WTC11 (cell line): ENCODE results near the gene B4GAT1. TPM values are rescaled to one million over a fixed set of nuclear protein-coding genes. Genes with fewer than 3 reads are reported as not detected.

ENCODE experiments used
- ATAC-seq: fragments of 200-7000 bp; cut with Tn5 transposase; 2 replicates; pipeline ENCODE4 v1.10.0; 2021; ENCODE audit warnings: mild to moderate bottlenecking, moderate library complexity
- CTCF ChIA-PET: fragments of 300-600 bp; sonication (Branson Sonifier 250); formaldehyde crosslinking; loops from one replicate; lab custom pipeline; 2021; ENCODE audit warnings: antibody characterized with exemption; lab: Charles Lee
- POLR2A ChIA-PET: fragments of 350-600 bp; sonication (Branson Sonifier 250); formaldehyde crosslinking; loops from one replicate; lab custom pipeline; 2021; ENCODE audit warnings: antibody characterized with exemption; lab: Charles Lee
- DNase-seq: peaks from one replicate; pipeline ENCODE4 v3.0.0; 2021; ENCODE audit warnings: low spot score
- H3K27ac Mint-ChIP-seq: 2 replicates; pipeline ENCODE4 v1.8.0; 2021; ENCODE audit warnings: mixed read lengths
- H3K27me3 Mint-ChIP-seq: 2 replicates; pipeline ENCODE4 v1.8.0; 2021; ENCODE audit warnings: low read depth, mild to moderate bottlenecking, moderate library complexity, mixed read lengths
- H3K36me3 Mint-ChIP-seq: 2 replicates; pipeline ENCODE4 v1.8.0; 2021; ENCODE audit warnings: mixed read lengths
- H3K4me1 Mint-ChIP-seq: 2 replicates; pipeline ENCODE4 v1.8.0; 2022; ENCODE audit warnings: mixed read lengths
- H3K4me3 Mint-ChIP-seq: 2 replicates; pipeline ENCODE4 v1.8.0; 2021; ENCODE audit warnings: mild to moderate bottlenecking, moderate library complexity, mixed read lengths
- H3K9me3 Mint-ChIP-seq: 2 replicates; pipeline ENCODE4 v1.8.0; 2021; ENCODE audit warnings: mixed read lengths
- CREB1 ChIP-seq: sonication (generic); formaldehyde crosslinking; IDR thresholded peaks from 2 replicates; pipeline ENCODE4 v1.8.0; 2023; ENCODE audit warnings: mild to moderate bottlenecking, missing genetic modification reagents
- ELF4 ChIP-seq: sonication (generic); formaldehyde crosslinking; IDR thresholded peaks from 2 replicates; pipeline ENCODE4 v1.8.1; 2022; ENCODE audit warnings: low read depth, mild to moderate bottlenecking, moderate library complexity, missing genetic modification reagents
- ETV6 ChIP-seq: sonication (generic); formaldehyde crosslinking; IDR thresholded peaks from 2 replicates; pipeline ENCODE4 v1.8.1; 2022; ENCODE audit warnings: mild to moderate bottlenecking, missing genetic modification reagents
- HMGA2 ChIP-seq: fragments of 250-450 bp; sonication (Bioruptor Pico); IDR thresholded peaks from 2 replicates; pipeline ENCODE4 v1.4.0; 2021; ENCODE audit warnings: mild to moderate bottlenecking, moderate library complexity
- IRF1 ChIP-seq: sonication (generic); formaldehyde crosslinking; IDR thresholded peaks from 2 replicates; pipeline ENCODE4 v1.8.0; 2023; ENCODE audit warnings: missing genetic modification reagents
- PRRX2 ChIP-seq: fragments of 250-450 bp; sonication (Bioruptor Pico); IDR thresholded peaks from 2 replicates; pipeline ENCODE4 v1.8.0; 2021; ENCODE audit warnings: mild to moderate bottlenecking
- SOX15 ChIP-seq: fragments of 250-450 bp; sonication (Bioruptor Pico); IDR thresholded peaks from 2 replicates; pipeline ENCODE4 v1.9.0; 2021; ENCODE audit warnings: mild to moderate bottlenecking
- ZNF121 ChIP-seq: sonication (generic); formaldehyde crosslinking; IDR thresholded peaks from 2 replicates; pipeline ENCODE4 v1.8.0; 2023; ENCODE audit warnings: missing genetic modification reagents
- ZNF219 ChIP-seq: sonication (generic); formaldehyde crosslinking; IDR thresholded peaks from 2 replicates; pipeline ENCODE4 v1.8.0; 2023; ENCODE audit warnings: missing genetic modification reagents, mild to moderate bottlenecking, borderline replicate concordance
- ZNF425 ChIP-seq: fragments of 250-450 bp; sonication (Bioruptor Pico); conservative IDR thresholded peaks from 2 replicates; pipeline ENCODE4 v1.9.0; 2021; ENCODE audit warnings: mild to moderate bottlenecking
- ZNF532 ChIP-seq: fragments of 250-450 bp; sonication (Bioruptor Pico); IDR thresholded peaks from 2 replicates; pipeline ENCODE4 v1.9.0; 2021; ENCODE audit warnings: mild to moderate bottlenecking, borderline replicate concordance
- ZNF671 ChIP-seq: fragments of 250-450 bp; sonication (Bioruptor Pico); IDR thresholded peaks from 2 replicates; pipeline ENCODE4 v1.8.0; 2021; ENCODE audit warnings: mild to moderate bottlenecking
- total RNA-seq: library from RNA; stranded (reverse); gene quantifications from 3 replicates; pipeline ENCODE4 v1.2.3, GENCODE V29; 2021
- TF ChIP-seq, protein P1 (sequence below): sonication (generic); formaldehyde crosslinking; IDR thresholded peaks from 2 replicates; pipeline ENCODE4 v1.8.0; 2023; ENCODE audit warnings: missing genetic modification reagents, mild to moderate bottlenecking, borderline replicate concordance
- TF ChIP-seq, protein P2 (sequence below): sonication (generic); formaldehyde crosslinking; IDR thresholded peaks from 2 replicates; pipeline ENCODE4 v1.8.1; 2022; ENCODE audit warnings: mild to moderate bottlenecking, missing genetic modification reagents, moderate library complexity, borderline replicate concordance

Gene B4GAT1
- total RNA-seq, 1 experiment from 2014 or later = 34.1 TPM

DNA sequence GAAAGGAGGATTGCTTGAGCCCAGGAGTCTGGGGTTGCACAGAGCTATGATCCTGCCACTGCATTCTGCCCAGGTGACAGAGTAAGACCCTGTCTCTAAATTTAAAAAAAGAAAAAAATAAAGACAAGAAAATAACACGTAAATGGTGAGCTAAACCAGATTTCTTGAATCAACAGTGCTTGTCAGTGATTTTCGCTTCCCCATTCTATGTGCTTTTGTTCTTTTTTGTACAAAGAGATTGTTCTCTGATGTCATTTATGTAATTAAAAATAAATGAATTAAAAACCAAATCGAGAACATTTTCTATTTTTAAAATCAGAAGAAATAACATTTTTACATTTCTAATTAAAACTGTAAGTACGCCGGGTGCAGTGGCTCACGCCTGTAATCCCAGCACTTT, 43.9 kb upstream of the B4GAT1 start:
- H3K4me3 Mint-ChIP-seq = no peak overlapping the region
- ATAC-seq (no peak), DNase-seq (no peak)
- no peaks in the 10 kb centered on the region for H3K36me3 Mint-ChIP-seq
- H3K27ac Mint-ChIP-seq = no peak overlapping the region
- ChIA-PET POLR2A (no interaction called here), CTCF (interaction anchor here (1.2 to 3.5 kb wide), 2 partner anchors 19 to 80 kb away, joined by 3 to 45 read pairs; partner anchors contain the start of gene SLC29A2)
- H3K9me3 Mint-ChIP-seq = no peaks in the 10 kb centered on the region
- peaks cover 19% of the 10 kb centered on the region for H3K27me3 Mint-ChIP-seq
- H3K4me1 Mint-ChIP-seq = peaks cover 1% of the 10 kb centered on the region; the same call in 1 of the 2 replicates
- no peak for TF ChIP-seq HMGA2 (CRISPR knock-in tag)
- TF ChIP-seq ZNF532 = no peak
- TF ChIP-seq ZNF219 = no peak
- no peak for TF ChIP-seq IRF1 (CRISPR knock-in tag)
- no peak for TF ChIP-seq ELF4 (CRISPR knock-in tag)
- no peak for TF ChIP-seq ETV6 (CRISPR knock-in tag)
- no peak for TF ChIP-seq SOX15
- no peak for TF ChIP-seq CREB1 (CRISPR knock-in tag)
- no peak for TF ChIP-seq ZNF121 (CRISPR knock-in tag)
- TF ChIP-seq PRRX2 (CRISPR knock-in tag) = no peak
- TF ChIP-seq, protein P1, sequence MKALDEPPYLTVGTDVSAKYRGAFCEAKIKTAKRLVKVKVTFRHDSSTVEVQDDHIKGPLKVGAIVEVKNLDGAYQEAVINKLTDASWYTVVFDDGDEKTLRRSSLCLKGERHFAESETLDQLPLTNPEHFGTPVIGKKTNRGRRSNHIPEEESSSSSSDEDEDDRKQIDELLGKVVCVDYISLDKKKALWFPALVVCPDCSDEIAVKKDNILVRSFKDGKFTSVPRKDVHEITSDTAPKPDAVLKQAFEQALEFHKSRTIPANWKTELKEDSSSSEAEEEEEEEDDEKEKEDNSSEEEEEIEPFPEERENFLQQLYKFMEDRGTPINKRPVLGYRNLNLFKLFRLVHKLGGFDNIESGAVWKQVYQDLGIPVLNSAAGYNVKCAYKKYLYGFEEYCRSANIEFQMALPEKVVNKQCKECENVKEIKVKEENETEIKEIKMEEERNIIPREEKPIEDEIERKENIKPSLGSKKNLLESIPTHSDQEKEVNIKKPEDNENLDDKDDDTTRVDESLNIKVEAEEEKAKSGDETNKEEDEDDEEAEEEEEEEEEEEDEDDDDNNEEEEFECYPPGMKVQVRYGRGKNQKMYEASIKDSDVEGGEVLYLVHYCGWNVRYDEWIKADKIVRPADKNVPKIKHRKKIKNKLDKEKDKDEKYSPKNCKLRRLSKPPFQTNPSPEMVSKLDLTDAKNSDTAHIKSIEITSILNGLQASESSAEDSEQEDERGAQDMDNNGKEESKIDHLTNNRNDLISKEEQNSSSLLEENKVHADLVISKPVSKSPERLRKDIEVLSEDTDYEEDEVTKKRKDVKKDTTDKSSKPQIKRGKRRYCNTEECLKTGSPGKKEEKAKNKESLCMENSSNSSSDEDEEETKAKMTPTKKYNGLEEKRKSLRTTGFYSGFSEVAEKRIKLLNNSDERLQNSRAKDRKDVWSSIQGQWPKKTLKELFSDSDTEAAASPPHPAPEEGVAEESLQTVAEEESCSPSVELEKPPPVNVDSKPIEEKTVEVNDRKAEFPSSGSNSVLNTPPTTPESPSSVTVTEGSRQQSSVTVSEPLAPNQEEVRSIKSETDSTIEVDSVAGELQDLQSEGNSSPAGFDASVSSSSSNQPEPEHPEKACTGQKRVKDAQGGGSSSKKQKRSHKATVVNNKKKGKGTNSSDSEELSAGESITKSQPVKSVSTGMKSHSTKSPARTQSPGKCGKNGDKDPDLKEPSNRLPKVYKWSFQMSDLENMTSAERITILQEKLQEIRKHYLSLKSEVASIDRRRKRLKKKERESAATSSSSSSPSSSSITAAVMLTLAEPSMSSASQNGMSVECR (CRISPR knock-in tag) = no peak
- no peak for TF ChIP-seq ZNF425 (CRISPR knock-in tag)
- TF ChIP-seq, protein P2, sequence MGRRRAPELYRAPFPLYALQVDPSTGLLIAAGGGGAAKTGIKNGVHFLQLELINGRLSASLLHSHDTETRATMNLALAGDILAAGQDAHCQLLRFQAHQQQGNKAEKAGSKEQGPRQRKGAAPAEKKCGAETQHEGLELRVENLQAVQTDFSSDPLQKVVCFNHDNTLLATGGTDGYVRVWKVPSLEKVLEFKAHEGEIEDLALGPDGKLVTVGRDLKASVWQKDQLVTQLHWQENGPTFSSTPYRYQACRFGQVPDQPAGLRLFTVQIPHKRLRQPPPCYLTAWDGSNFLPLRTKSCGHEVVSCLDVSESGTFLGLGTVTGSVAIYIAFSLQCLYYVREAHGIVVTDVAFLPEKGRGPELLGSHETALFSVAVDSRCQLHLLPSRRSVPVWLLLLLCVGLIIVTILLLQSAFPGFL = no peak
- TF ChIP-seq ZNF671 (CRISPR knock-in tag) = no peak
